ENCODE data around the gene CYP46A1.

Gene CYP46A1

DNA sequence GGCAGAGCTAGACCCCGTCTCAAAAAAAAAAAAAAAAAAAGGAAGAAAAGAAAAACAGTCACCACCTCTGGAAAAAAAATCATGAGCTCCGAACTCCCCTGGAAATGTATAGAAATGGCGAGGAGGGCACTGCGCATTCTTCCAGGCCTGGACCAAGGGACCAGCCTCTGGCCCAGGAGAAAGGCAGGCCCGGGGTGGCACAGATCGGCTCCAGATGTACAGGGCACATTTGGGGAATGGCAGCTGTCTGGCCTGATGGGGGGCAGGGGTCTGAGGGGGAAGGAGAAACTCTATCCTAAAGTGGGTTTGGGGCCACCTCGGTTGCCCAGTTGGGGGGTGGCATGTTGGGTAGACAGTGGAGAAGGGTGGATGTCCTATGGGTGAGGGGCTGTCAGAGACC lies 63.1 kb downstream of the CYP46A1 start:
- H3K4me3 ChIP-seq (ENCODE audit: low read length): no peak overlapping the region
- TF ChIP-seq, protein P1, sequence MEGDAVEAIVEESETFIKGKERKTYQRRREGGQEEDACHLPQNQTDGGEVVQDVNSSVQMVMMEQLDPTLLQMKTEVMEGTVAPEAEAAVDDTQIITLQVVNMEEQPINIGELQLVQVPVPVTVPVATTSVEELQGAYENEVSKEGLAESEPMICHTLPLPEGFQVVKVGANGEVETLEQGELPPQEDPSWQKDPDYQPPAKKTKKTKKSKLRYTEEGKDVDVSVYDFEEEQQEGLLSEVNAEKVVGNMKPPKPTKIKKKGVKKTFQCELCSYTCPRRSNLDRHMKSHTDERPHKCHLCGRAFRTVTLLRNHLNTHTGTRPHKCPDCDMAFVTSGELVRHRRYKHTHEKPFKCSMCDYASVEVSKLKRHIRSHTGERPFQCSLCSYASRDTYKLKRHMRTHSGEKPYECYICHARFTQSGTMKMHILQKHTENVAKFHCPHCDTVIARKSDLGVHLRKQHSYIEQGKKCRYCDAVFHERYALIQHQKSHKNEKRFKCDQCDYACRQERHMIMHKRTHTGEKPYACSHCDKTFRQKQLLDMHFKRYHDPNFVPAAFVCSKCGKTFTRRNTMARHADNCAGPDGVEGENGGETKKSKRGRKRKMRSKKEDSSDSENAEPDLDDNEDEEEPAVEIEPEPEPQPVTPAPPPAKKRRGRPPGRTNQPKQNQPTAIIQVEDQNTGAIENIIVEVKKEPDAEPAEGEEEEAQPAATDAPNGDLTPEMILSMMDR (conservative IDR thresholded peaks at IDR 0.05; ENCODE audit: low read depth, low read length): no peak
- DNase-seq (ENCODE audit: low read depth): no peak

DNA sequence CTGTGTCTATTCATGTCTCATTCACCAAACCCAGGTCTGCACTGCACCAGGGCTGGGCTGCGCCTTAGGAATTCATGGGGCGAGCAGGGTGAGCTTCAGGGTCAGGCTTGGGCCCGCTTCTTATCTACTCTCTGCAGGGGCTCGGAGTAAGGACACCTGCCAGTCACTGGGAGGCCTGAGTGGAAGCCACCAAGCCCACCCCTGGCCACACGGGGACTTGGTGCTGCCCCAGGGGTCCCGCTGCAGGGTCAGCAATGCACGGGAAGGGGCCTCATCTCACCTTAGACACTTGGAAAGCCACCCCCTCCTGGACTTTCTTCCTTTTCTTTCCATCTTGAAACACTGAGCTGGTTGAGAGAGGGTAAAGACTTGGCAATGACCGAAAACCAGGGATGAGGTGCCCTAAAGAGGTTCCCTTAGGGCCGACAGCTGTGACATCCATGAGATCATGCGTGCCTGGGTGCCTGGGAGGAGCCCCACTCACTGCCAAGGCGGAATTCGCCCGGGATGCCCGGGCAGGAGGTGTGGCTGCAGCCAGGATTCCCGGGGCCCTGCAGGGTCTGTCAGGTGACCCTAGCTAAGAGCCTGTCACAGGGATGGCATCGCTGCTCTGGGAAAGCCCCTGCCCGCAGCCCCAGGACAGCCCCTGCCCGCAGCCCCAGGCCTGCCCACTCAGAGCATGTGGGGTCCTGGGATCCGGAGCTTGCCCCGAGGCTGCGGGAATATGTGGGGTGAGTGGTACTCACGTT lies 63.7 kb downstream of the CYP46A1 start:
- TF ChIP-seq, protein P1 (conservative IDR thresholded peaks at IDR 0.05; ENCODE audit: low read depth, low read length): no peak
- no peak overlapping the region for H3K4me3 ChIP-seq (ENCODE audit: low read length)
- no peak for DNase-seq (ENCODE audit: low read depth)

DNA sequence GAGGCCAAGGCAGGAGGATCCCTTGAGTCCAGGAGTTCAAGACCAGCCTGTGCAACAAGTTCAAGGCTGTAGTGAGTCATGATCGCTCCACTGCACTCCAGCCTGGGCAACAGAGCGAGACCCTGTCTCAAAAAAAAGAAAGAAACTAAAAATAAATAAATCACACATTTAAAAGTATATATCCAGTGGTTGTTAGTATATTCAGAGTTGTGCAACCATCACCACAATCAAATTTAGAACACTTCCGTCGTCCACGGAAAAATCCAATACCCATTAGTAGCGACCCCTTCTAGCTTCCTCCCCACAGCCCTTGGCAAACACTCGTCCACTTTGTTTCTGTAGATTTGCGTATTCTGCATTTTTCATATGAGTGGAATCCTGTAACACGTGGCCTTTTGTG lies 64.4 kb downstream of the CYP46A1 start:
- H3K4me3 ChIP-seq (ENCODE audit: low read length): no peak overlapping the region

DNA sequence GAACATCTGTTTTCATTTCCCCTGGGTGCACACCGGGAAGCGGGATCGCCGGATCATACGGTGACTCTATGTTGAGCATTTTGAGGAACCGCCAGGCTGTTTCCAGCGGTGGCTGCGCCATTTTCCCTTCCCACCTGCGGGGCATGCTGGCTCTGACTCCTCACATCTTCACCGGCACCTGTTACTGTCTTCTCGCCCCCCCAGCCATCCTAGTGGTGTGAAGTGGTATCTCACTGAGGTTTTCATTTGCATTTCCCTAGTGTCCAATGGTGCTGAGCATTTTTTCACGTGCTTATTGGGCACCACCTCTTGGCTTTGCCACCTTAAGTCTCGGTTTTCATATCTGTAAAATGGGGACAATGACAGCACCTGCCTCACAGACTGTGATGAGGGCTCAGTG lies 65.0 kb downstream of the CYP46A1 start:
- TF ChIP-seq, protein P1 (conservative IDR thresholded peaks at IDR 0.05; ENCODE audit: low read depth, low read length): peak; percentile 26
- no peak for DNase-seq (ENCODE audit: low read depth)
- no peak overlapping the region for H3K4me3 ChIP-seq (ENCODE audit: low read length)

More for the DNA sequence above, 64.4 kb downstream of the CYP46A1 start:
- no peak for DNase-seq (ENCODE audit: low read depth)
- TF ChIP-seq, protein P1 (conservative IDR thresholded peaks at IDR 0.05; ENCODE audit: low read depth, low read length): no peak

DNA sequence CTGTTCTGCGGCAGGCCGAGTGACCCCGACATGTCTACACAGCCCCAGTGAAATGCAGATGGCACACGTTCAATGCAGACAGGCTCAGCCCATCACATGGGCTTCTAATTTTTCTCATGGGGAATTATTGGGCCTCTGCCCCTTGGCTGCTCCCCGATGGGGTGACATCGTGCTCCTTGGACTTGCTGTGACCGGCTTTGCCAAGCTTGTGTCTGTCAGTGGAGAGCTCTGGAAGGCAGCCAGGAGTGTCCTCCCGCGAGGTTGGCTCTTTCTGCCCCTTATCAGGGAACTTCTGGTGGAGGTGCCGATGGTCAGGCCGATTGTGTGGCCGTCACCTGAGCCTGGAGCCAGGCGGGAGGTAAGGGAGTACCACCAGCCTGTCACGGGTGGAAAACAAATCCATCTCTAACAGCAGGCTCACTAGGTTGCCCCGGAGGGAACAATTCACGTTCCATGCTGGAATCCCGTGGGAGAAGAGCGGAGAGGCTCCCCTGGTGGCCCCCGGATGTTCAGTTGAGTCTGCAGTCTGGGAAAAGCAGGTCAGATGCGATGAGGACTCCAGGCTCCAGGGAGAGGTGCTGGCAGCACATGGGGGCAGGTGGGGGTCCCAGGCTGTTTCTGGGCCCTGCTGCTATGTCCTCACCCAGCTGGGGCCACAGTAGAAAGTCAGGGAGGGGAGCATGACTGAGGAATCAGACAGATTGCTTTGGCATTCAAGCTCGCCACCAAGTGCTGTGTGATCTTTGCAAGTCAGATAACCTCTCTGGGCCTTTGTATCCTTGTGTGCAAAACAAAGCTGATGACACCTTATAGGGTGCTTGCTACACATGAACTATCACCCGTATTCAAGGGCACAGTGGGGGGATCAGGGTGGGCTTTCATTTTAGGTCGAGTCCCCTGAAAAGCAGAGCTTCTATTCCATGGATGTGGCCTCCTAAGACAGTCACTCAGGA lies 65.9 kb downstream of the CYP46A1 start:
- DNase-seq (ENCODE audit: low read depth): no peak
- TF ChIP-seq, protein P1 (conservative IDR thresholded peaks at IDR 0.05; ENCODE audit: low read depth, low read length): no peak
- H3K4me3 ChIP-seq (ENCODE audit: low read length): no peak overlapping the region

DNA sequence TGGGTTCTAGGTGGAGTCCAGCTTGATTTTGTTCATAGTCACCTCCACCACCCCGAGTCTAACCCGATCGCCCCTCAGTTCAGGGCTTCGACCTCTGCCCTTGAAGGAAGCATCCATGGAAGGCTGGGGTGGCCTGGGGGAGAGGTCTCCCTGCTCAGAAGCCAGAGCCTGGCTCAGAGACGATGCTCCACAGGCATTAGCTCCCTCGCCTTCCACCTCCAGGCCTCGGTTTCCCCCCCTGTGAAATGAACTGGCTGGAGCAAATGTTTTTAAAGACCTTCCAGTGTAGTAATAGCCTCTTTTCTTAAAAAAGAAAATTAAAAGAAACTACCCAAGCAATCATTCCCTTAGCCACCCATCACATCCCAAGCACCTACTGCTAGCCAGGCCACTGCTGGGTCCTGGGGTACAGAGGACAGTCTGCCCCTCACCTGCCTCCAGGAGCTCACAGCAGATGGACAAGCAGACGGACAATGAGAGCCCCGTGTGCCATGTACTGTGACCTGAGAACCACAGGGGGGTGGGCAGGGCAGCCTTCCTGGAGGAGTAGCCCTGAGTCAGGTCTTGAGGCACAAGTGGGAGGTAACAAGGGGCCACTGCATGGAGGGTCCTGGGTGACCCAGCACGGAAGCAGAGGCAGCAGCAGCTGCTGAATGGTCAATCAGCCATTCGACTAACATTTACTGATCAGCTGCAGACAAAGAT lies 66.8 kb downstream of the CYP46A1 start:
- no peak for DNase-seq (ENCODE audit: low read depth)
- TF ChIP-seq, protein P1 (conservative IDR thresholded peaks at IDR 0.05; ENCODE audit: low read depth, low read length): no peak
- no peak overlapping the region for H3K4me3 ChIP-seq (ENCODE audit: low read length)
